GM19455 (cell line): ENCODE data around the gene ZBTB8B.

Source experiments
- ATAC-seq: cut with Tn5 transposase; IDR thresholded peaks from one replicate; pipeline ENCODE4 v1.9.1; 2021; ENCODE audit not compliant: unreplicated experiment

ZBTB8B gene

GRCh38 chr1:32503153-32503552 lies 38.3 kb downstream of the ZBTB8B start:
- ATAC-seq = no peak

- ATAC-seq = no peak
These were observed 42.1 kb downstream of the ZBTB8B start for GRCh38 chr1:32507021-32507420.

- ATAC-seq = no peak
These were observed 43.9 kb downstream of the ZBTB8B start for GRCh38 chr1:32508761-32509160.

GRCh38 chr1:32509939-32510338 lies 45.1 kb downstream of the ZBTB8B start:
- ATAC-seq = no peak
